Neural cell (in vitro differentiated cells): ENCODE measurements around the gene SPC24.

Experiments
- CTCF ChIP-seq: fragments of 450-650 bp; IDR thresholded peaks from 2 replicates; pipeline ENCODE4 v1.5.1; 2014; ENCODE audit warnings: antibody characterized with exemption, mild to moderate bottlenecking, moderate library complexity; ENCODE audit not compliant: poor library complexity, severe bottlenecking
- REST ChIP-seq: IDR thresholded peaks from 2 replicates; pipeline ENCODE4 v1.6.1; 2012; ENCODE audit warnings: borderline replicate concordance

DNA sequence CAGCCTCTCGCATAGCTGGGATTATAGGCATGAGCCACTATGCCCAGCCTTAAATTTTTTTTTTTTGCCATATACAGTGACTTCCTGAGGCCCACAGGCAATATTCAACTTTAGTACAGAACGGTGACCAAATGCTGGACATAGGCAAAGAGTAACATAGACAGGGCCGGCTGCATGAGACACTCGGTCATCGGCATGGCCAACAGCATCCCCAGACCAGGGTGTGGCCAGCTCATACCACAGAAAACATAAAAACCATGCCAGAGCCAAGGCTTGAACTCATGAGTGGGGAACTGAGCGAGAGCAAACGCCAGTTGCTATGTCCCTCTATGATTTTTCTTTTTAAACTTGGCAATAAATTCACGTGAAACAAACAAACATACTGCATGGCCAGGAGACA is 24.8 kb upstream of the SPC24 start:
- TF ChIP-seq REST (no peak), CTCF (no peak)
